Hepatic stellate cell (primary cell): ENCODE data around the gene PI3.
"Not testable (repeated sequence)": the region's sequence is repeated elsewhere in the genome, so short reads cannot be mapped to it uniquely, and the experiment has no call there.

Experiments
- DNase-seq: peaks from one replicate; pipeline ENCODE4 v3.0.0; 2011; ENCODE audit warnings: low spot score

The PI3 gene, protein sequence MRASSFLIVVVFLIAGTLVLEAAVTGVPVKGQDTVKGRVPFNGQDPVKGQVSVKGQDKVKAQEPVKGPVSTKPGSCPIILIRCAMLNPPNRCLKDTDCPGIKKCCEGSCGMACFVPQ

DNA sequence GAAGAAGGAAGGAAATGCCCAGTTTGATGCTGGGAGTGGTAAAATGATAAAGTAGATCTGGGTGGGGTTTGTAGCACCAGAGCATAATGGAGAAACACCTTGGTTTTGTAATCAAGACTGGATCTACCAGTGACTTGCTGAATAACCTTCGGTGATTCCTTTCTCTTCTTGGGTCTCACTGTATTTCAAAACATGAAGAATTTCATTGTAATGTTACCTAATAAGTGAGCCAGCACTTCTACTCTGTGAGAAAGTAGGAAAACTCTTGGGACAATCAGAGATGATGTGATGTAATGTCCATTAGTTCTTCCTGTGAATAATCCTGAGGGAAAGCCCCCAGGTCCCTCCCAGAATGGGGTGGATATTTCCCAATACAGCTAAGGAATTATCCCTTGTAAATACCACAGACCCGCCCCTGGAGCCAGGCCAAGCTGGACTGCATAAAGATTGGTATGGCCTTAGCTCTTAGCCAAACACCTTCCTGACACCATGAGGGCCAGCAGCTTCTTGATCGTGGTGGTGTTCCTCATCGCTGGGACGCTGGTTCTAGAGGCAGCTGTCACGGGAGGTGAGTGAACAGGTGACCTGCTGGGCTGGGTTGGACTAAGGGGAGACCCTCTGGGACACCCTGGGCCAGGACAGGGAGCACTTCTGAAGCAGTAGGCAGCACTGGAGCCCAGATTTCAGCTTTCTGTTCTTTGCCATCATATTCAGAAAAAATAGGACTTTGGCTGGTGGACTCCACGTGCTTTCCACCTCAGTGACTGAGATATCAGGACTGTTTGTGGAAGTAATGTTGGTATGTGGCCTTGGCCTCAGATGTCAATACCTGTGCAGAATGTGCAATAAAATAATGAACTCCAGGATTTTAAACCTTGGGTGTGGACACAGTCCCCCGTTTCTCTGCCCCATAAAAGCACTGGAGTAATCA, at the start of gene PI3:
Gene PI3 (plus strand): TSS at position 469 of the 931 bp plus-strand sequence. CDS start 21 bp downstream, at position 490.
- no peak for DNase-seq

- DNase-seq: no peak
Measured at GRCh38 chr20:45128099-45128498, 46.6 kb upstream of the PI3 start.

DNA sequence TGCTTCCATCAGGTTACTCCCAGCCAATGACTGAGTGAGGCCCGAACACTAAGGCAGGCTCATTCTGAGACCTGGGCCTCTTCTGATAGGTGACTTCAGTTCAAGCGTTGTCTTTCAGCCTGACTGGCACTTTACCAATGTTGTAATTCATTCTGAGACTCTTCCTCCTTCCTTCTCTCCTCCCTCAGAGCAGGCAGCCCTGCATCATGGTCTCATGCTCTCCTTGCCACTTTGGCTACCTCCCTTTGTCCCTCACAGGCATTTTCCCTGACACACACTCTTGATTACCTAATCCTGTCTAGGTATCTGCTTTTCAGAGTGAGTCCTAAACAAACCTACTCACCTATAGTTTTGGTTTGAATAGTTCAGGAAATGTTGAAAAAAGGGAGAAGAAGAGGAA, 37.8 kb upstream of the PI3 start:
- no peak for DNase-seq

GRCh38 chr20:45138561-45139300, 36.0 kb upstream of the PI3 start:
- DNase-seq: no peak

DNA sequence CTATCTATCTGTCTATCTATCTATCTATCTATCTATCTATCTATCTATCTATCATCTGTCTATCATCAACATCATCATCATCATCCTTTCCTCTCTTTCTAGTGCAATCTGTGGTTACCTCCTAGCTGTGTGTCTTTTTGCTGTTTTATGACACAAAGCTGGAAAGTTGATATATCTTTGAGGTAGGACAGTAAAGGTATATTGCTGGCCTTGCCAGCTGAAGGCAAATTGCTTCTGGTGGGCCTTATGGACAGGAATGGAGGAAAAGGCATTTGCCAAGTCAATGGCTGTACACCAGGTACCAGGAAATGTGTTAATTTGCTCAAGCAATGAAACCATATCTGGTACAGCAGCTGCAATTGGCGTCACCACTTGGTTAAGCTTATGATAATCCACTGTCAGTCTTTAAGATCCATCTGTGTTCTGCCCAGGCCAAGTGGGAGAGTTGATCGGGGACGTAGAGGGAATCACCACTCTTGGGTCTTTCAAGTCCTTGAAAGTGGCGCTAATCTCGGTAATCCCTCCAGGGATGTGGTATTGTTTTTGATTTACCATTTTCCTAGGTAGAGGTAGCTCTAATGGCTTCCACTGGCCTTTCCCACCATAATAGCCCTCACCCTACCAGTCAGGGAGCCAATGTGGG, 34.8 kb upstream of the PI3 start:
- not testable (repeated sequence) for DNase-seq

DNA sequence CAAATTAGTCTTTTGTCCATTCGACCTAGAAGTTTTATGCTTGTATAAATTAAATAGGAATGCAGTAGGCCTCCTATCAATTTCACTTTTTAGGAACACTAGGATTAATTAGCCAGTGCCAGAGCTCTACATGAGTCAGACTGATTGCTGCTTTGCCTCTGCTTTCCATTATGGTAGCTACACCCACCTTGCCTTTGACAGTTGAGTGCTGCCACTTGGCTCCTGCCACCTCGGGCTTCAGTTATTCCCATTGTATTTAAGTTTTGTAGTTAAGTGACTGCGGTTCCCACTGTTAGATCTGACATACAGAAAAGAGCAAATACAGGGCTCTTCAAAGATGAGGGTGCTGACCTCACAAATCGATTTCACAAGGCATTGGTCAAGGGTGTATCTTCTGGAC, 33.9 kb upstream of the PI3 start:
- DNase-seq: no peak

- no peak for DNase-seq
Measured at GRCh38 chr20:45149062-45149461, 25.6 kb upstream of the PI3 start.

GRCh38 chr20:45152405-45152804, 22.3 kb upstream of the PI3 start:
- no peak for DNase-seq

DNA sequence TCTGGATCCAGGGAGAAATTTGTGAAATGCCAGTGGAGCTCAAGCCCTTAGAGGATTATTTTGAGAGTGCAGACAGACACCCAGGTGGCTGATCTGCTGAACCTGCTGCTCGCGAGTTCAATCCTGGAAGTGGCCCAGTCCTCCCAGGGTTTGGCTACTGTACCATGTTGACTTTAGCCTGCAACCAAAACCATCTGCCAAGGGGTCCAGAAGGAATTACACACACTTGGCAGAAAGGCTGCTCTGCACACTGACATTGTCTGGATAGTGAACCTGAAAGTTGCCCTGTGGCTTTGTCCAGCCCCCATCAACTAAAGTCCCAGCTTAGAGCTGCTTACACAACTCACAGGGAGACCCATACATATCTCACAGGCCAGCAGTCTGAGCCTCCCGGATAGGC, 21.6 kb upstream of the PI3 start:
- DNase-seq: no peak

DNA sequence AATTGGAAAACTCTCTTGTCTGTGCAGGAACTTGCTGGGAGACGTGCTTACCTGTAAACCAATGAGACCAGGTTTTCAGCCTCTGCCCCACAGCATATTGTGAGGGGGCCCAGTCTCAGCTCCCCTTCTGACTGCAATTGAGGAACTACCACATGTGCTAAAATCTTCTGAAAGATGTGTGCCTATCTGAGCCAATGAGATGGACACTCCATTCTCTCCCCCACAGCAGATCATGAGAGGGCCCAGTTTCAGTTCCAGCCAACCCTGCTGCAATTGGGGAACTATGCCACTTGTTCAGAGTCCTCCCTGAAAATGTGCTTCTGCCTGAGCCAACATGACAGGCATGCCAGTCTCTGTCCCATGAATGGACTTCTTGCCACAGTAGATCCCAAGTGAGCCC, 20.9 kb upstream of the PI3 start:
- no peak for DNase-seq

DNA sequence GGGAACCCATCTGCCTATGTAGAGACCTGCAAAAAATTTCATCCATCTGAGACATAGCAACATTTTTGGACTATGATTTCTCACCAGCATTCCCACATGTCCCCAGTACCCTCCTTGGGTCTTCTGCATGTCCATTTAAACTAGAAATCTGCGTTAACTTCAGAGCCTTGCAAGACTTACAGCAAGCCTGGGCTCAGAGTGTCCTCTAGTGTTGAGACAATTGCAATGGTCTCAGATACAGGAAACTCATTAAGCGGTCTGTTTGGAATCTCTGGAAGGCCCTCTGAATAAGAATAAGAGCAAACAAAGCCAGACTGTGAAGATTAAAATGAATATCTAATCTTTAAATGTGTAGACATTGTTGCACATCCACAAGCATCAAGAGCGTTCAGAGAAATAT, 20.5 kb upstream of the PI3 start:
- no peak for DNase-seq

- not testable (repeated sequence) for DNase-seq
Measured at GRCh38 chr20:45154794-45155193, 19.9 kb upstream of the PI3 start.

DNA sequence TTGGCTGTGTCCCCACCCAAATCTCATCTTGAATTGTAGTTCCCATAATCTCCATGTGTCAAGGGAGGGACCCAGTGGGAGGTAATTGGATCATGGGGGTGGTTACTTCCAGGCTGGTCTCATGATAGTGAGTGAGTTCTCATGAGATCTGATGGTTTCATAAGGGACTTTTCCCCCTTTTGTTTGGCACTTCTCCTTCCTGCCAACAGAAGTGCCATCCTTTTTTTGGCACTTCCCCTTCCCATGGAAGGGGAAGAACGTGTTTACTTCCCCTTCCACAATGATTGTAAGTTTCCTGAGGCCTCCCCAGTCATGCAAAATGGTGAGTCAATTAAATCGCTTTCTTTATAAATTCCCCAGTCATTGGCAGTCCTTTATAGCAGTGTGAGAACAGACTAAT, 18.0 kb upstream of the PI3 start:
- no peak for DNase-seq

GRCh38 chr20:45157962-45158361, 16.7 kb upstream of the PI3 start:
- no peak for DNase-seq

- no peak for DNase-seq
Measured at GRCh38 chr20:45163083-45163803, 11.5 kb upstream of the PI3 start.

GRCh38 chr20:45164906-45165305, 9.8 kb upstream of the PI3 start:
- DNase-seq: no peak

DNA sequence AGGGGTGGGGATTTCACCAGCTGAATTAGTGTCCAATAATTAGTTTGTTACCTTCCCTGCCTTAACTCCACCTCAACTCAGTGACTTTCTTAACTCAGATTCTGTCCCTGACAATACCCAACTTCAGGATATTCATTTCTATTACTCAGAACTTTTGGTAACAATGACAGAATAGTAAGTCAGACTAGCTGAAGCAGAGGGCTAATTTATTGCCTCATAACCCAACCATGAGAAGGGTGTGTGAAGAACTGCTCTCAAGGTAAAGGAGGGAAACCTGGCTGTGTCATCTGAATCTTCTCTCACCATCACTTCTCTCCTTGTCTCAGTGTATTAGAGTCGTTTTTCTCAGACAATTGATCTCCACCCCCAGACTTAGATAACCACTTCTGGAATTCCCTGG, 1.2 kb upstream of the PI3 start:
- DNase-seq: no peak

- no peak for DNase-seq
Measured at GRCh38 chr20:45176526-45177267, 2.0 kb downstream of the PI3 start.

DNA sequence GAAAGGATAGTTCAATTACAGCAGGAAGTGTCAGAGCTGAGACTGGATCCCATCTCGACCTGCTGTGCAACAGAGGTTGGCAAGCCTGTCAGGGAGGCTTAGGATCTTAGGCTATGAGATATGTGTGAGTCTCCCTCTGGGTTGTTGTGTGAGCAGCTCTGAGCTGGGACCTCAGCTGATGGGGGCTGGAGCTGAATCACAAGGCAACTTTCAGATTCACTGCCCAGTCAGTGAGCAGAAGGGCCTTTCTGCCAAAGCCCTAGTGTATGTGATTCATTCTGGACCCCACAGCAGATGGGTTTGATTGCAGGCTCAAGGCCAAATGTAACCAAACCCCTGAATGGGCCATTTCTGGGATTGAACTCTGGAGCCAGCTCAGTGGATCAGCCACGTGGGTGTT, 4.5 kb downstream of the PI3 start:
- DNase-seq: no peak

DNA sequence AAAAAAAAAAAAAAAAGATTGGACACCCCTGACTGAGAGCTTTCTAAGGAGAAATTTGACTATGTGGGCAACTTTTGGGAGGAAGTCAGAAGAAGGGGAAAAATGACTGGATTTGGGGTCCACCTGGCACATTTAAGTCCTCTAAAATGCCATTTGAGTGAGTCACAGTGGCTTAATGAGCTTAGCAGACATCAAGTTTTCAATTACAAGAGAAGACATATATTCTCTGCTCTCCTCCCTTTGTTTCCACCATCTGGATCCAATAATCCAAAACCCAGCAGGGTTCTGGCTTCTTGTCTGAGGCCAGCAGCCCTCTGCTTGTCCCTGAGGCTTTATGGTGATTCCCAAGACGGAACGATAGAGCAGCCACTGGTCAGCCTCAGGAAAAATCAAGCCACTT, 6.9 kb downstream of the PI3 start:
- DNase-seq: no peak

DNA sequence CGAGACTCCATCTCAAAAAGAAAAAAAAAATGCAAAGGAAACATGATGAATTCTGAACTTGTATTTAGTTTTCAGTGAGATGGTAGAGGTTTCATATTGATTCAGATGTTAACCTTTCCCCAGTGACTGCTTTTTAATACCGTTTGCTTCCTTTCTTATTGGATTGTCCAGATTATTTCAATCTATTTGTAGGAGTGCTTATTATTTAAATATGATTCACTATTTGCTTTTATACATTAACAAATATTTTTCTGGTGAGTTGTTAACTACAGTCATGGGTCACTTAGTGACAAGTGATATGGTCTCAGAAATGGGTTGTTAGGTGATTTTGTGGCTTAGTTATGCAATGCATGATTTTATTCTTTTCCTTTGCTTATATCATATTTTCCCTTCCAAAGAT, 8.4 kb downstream of the PI3 start:
- no peak for DNase-seq
